Activated T-helper 17 cell treated with anti-CD3 and anti-CD28 coated beads, Interleukin-2, amount 50 U/mL, for 72 hours (primary cell): ENCODE data around the gene COLQ. TPM values are rescaled to one million over a fixed set of nuclear protein-coding genes. Genes with fewer than 3 reads are reported as not detected.
"Not testable (repeated sequence)": the region's sequence is repeated elsewhere in the genome, so short reads cannot be mapped to it uniquely, and the experiment has no call there.

ENCODE experiments used
- ATAC-seq: fragments of 150-1000 bp; cut with Tn5 transposase; replicated peaks from 2 replicates; pipeline ENCODE4 v1.10.0; 2021; ENCODE audit warnings: mild to moderate bottlenecking, moderate library complexity
- H3K27ac Mint-ChIP-seq: one replicate; pipeline ENCODE4 v1.8.0; 2022; ENCODE audit warnings: mixed read lengths
- H3K27me3 Mint-ChIP-seq: one replicate; pipeline ENCODE4 v1.8.0; 2022; ENCODE audit warnings: mixed read lengths
- H3K36me3 Mint-ChIP-seq: one replicate; pipeline ENCODE4 v1.8.0; 2022; ENCODE audit warnings: low read depth, mild to moderate bottlenecking, mixed read lengths
- H3K4me1 Mint-ChIP-seq: one replicate; pipeline ENCODE4 v1.8.0; 2022; ENCODE audit warnings: mixed read lengths
- H3K4me3 Mint-ChIP-seq: one replicate; pipeline ENCODE4 v1.8.0; 2022; ENCODE audit warnings: mild to moderate bottlenecking, mixed read lengths
- H3K9me3 Mint-ChIP-seq: one replicate; pipeline ENCODE4 v1.8.0; 2022; ENCODE audit warnings: mixed read lengths
- total RNA-seq, 2 donors: library from RNA; stranded (reverse); gene quantifications; one replicate each; pipeline ENCODE4 v1.2.3, GENCODE V29; 2022

The COLQ gene
- total RNA-seq: 1 to 10 TPM; 2.7 to 6.1 TPM

DNA sequence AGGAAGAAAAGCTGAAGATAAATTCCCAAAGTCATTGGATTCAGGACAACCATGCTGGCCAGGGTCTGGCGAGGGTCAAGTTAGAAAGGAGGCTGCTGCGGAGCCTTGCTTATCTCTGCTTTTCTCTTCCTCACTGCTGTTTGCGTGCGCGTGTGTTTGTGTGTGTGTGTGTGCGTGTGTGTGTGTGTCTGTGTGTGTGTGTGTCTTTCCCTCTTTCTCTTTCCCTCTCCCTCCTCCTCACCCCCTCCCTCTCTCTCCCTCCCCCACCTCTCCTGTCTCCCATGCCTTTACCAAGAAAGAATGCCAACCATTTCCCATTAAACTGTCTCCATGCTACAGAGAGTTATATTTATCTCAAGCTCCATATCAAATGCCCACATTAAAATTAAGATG lies at the start of gene COLQ:
COLQ (minus strand) TSS at position 134 of the 393 bp plus-strand sequence; CDS start at position 53, 81 bp downstream.
- H3K36me3 Mint-ChIP-seq: no peaks in the 10 kb centered on the region
- ATAC-seq: no peak
- no peaks in the 10 kb centered on the region for H3K9me3 Mint-ChIP-seq
- H3K27ac Mint-ChIP-seq: peak within 1 kb of the TSS; percentile 37
- peak within 1 kb of the TSS; percentile 52 for H3K4me3 Mint-ChIP-seq
- H3K27me3 Mint-ChIP-seq: no peaks in the 10 kb centered on the region
- peaks cover 16% of the 10 kb centered on the region for H3K4me1 Mint-ChIP-seq

DNA sequence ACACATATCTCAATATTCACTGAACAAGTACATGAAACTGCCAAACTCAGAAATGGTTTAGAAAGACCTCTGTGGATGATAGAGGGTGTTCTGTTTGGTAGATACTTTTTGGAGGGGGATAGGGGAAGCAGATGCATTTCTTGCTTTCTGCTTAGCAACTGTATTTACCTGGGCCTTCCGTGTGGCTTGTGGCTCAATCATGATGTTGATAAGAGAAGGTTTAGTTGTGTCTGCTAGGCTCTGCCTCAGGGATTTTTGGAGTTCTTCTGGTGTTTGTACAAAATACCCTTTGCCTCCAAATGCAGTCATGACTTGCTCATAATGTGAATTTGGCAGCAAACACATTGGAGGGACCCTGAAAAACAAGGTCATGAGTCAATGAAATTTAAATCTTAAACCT lies 41.7 kb upstream of the COLQ start:
- Mint-ChIP-seq H3K4me3 (no peak overlapping the region), H3K27ac (peak overlapping the region; percentile 37), H3K4me1 (peaks cover 9% of the 10 kb centered on the region), H3K36me3 (peaks cover 88% of the 10 kb centered on the region), H3K27me3 (no peaks in the 10 kb centered on the region), H3K9me3 (no peaks in the 10 kb centered on the region)
- no peak for ATAC-seq

DNA sequence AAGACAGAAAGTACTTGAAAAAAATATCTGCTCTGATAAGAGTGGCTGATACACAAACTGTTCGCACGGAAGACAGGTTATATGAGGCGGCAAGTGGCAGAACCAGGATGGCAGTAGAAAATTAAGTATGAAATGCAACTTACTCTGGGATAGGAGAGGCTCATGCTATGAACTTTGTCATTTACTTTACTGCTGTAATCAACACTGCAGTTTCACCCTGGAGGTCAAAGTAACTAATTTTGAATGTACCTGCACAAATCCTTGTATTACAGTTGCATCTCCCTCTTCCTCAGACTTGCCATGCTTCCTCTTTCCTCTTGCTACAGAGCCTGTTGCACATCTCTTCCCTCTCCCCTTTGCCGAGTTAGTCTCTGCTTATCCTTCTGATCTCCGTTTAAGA lies 41.1 kb upstream of the COLQ start:
- H3K4me1 Mint-ChIP-seq: peaks cover 11% of the 10 kb centered on the region
- H3K27ac Mint-ChIP-seq: peak overlapping the region; percentile 37
- H3K9me3 Mint-ChIP-seq: no peaks in the 10 kb centered on the region
- peaks cover 82% of the 10 kb centered on the region for H3K36me3 Mint-ChIP-seq
- no peak overlapping the region for H3K4me3 Mint-ChIP-seq
- H3K27me3 Mint-ChIP-seq: no peaks in the 10 kb centered on the region
- ATAC-seq: no peak

DNA sequence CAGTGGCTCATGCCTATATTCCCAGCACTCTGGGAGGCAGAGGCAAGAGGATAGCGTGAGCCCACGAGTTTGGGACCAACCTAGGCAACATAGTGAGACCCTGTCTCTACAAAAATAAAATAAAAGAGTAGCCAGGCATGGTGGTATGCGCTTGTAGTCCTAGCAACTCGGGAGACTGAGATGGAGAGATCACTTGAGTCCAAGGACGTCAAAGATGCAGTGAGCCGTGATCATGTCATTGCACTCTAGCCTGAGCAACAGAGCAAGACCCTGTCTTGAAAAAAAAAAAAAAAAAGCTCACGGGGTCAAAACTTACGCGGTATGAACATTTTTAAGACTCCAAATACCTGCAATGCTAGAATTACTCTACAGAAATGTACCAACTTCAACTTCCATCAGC lies 37.1 kb upstream of the COLQ start:
- Mint-ChIP-seq H3K36me3 (peaks cover 42% of the 10 kb centered on the region), H3K4me1 (peaks cover 15% of the 10 kb centered on the region), H3K27ac (no peak overlapping the region), H3K4me3 (no peak overlapping the region), H3K9me3 (no peaks in the 10 kb centered on the region), H3K27me3 (no peaks in the 10 kb centered on the region)
- no peak for ATAC-seq

DNA sequence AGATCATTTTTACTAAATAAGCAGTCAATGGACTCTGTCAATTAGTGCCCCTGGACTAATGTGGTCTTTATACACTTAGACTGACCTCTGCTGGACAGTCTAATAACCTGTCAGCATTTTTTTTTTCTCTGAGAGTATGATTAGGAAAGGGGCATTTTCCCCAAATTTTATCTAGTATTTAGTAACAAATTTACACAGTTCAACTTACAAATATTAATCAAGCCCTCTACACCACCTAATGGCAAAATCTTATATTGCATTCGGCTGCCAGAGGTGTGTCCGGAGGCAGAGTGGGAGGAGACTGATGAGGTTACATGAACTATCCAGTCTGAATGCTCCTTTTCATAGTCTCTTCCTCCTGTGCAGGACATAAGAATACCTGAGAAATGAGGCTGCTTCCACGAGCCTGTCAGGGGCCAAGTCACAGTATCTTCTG lies 36.0 kb upstream of the COLQ start:
- peak; percentile 80 for ATAC-seq
- Mint-ChIP-seq H3K4me3 (no peak overlapping the region), H3K36me3 (peaks cover 31% of the 10 kb centered on the region), H3K27me3 (no peaks in the 10 kb centered on the region), H3K9me3 (no peaks in the 10 kb centered on the region), H3K4me1 (peaks cover 11% of the 10 kb centered on the region), H3K27ac (no peak overlapping the region)

DNA sequence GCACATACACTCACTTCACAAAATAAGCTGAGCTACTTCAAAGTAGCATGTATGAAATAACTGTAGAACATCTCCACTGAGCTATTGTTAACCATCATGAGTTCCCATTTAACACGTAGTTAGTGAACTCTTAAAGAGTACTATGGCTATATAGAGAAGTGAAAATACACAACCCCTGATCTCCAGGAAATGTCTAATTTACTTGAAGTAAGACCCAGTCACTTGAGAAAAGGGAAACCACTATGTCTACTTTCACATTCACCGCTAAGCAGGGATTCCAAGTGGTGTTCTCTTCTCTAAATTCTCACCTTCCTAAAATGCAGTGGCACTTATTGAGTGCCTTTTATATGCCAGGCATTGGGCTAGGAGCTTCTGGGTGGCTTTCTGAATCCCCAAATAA lies 35.0 kb upstream of the COLQ start:
- Mint-ChIP-seq H3K4me1 (peaks cover 11% of the 10 kb centered on the region), H3K9me3 (no peaks in the 10 kb centered on the region), H3K4me3 (peak overlapping the region; percentile 58), H3K27ac (peak overlapping the region; percentile 56), H3K36me3 (peaks cover 21% of the 10 kb centered on the region), H3K27me3 (no peaks in the 10 kb centered on the region)
- ATAC-seq: peak; percentile 87

DNA sequence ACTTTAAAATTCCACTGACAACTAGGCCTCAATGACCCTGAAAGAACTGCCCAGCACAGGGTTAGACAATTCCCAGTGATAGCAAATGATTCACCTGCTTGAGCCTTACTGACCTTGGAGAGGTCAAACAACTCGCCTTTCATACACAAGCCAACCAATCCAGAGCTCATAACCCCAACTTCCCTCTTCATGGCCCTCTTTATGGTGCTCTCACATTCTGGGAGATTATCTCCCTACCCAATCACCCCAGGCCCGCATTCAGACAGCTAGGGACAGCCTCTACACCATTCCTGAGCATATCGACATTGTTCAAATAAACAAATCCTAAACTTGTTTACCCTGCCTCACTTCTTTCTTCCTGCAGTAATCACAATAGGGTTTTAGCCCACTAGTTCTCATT lies 32.2 kb upstream of the COLQ start:
- no peak overlapping the region for H3K4me3 Mint-ChIP-seq
- no peaks in the 10 kb centered on the region for H3K27me3 Mint-ChIP-seq
- no peaks in the 10 kb centered on the region for H3K9me3 Mint-ChIP-seq
- H3K36me3 Mint-ChIP-seq: no peaks in the 10 kb centered on the region
- ATAC-seq: no peak
- no peak overlapping the region for H3K27ac Mint-ChIP-seq
- H3K4me1 Mint-ChIP-seq: peaks cover 11% of the 10 kb centered on the region

DNA sequence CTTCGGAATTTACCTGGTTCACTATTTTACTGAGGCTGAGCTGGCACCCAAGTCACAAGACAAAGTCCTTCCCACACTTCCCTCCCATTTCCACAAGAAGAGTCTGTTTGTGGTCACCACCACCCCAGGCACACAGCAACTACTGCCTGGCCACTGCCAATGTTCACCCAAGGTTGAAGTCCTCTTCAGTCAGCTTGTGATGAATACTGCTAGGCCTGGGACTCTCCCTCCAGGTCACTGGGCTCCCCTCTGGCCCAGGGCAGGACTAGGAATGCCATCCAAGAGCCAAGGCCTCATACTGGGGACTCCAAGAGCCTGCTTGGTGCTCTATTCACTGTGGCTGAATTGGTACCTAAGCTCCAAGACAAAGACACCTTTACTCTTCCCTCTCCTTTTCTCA lies 30.4 kb upstream of the COLQ start:
- Mint-ChIP-seq H3K4me1 (peaks cover 6% of the 10 kb centered on the region), H3K27me3 (no peaks in the 10 kb centered on the region), H3K27ac (peak overlapping the region; percentile 30), H3K4me3 (no peak overlapping the region), H3K9me3 (peaks cover 2% of the 10 kb centered on the region), H3K36me3 (no peaks in the 10 kb centered on the region)
- ATAC-seq: no peak

DNA sequence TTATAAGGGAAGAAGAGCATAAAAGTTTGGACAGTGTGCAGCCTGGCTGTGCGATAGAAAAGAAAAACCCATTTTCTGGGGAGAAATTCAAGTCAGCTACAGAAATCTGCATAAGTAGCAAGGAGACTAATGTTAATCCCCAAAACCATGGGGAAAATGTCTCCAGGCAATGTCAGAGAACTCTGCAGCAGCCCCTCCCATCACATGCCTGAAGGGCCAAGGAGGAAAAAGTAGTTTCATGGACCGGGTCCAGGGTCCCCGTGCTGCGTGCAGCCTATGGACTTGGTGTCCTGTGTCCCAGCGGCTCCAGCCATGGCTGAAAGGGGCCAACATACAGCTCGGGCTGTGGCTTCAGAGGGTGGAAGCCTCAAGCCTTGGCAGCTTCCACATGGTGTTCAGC lies 28.3 kb upstream of the COLQ start:
- peaks cover 5% of the 10 kb centered on the region for H3K4me1 Mint-ChIP-seq
- no peak overlapping the region for H3K27ac Mint-ChIP-seq
- no peaks in the 10 kb centered on the region for H3K36me3 Mint-ChIP-seq
- no peaks in the 10 kb centered on the region for H3K27me3 Mint-ChIP-seq
- no peak for ATAC-seq
- no peak overlapping the region for H3K4me3 Mint-ChIP-seq
- peaks cover 11% of the 10 kb centered on the region for H3K9me3 Mint-ChIP-seq

DNA sequence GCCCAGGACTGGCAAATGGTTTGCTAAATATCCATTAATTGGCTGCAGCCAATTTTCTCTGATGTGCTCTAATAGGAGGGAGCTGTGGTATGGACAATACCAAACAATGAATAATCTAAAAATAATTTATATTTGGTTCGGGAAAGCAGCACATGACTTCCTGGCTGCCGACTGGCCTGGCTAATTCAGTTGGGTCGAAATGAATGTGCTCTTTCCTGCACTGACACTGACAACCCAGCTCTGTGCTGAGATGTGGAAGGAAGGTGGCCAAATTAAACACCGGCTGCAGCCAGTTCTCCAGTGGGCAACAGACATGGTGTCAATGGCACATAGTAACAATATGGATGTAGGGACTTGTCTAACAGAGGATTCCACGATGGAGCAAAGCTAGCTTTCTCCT lies 21.1 kb upstream of the COLQ start:
- H3K4me3 Mint-ChIP-seq: no peak overlapping the region
- no peaks in the 10 kb centered on the region for H3K36me3 Mint-ChIP-seq
- H3K27ac Mint-ChIP-seq: no peak overlapping the region
- peaks cover 11% of the 10 kb centered on the region for H3K9me3 Mint-ChIP-seq
- ATAC-seq: no peak
- peaks cover 32% of the 10 kb centered on the region for H3K4me1 Mint-ChIP-seq
- H3K27me3 Mint-ChIP-seq: no peaks in the 10 kb centered on the region

DNA sequence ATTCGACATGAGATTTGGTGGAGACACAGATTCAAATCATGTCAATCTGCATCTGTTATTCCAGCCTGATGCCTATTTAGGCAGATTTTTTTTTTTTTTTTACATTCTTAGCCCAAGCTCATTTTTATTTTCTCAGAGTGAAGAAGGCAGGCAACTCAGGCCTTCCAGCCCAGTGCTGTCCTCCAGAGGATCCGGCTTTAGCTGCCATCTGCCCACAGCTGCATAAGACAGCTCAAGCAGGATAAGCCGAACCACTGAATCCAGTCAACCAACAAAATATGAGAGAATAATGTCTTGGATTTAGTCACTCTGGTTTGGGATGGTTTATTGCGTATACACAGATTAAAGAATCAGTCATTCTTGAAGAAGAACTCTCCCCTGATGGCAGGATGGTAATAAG lies 19.9 kb upstream of the COLQ start:
- H3K36me3 Mint-ChIP-seq: no peaks in the 10 kb centered on the region
- peaks cover 42% of the 10 kb centered on the region for H3K4me1 Mint-ChIP-seq
- H3K27me3 Mint-ChIP-seq: no peaks in the 10 kb centered on the region
- peak overlapping the region; percentile 89 for H3K27ac Mint-ChIP-seq
- ATAC-seq: no peak
- H3K9me3 Mint-ChIP-seq: peaks cover 4% of the 10 kb centered on the region
- peak overlapping the region; percentile 51 for H3K4me3 Mint-ChIP-seq

DNA sequence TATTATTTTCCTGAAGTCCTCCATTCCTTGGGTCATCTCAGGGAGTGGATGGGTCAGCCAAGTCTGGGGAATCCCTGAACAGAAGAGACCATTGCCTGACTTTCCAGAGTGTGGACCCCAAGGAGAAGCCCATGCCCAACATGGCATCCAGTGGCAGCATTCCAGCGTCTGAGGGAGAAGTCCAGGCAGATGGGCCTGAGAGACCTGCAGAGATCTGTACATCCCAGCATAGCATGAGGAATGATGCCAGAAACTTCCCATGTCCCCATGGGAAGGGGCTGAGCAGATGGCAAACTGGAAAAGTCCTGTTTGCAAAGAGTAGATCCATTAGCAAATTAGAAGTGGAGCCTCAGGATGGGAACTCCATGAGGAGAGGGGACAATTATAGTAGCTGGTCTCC lies 17.6 kb upstream of the COLQ start:
- H3K4me3 Mint-ChIP-seq: peak overlapping the region; percentile 53
- no peaks in the 10 kb centered on the region for H3K36me3 Mint-ChIP-seq
- no peak for ATAC-seq
- no peak overlapping the region for H3K27ac Mint-ChIP-seq
- no peaks in the 10 kb centered on the region for H3K27me3 Mint-ChIP-seq
- H3K9me3 Mint-ChIP-seq: no peaks in the 10 kb centered on the region
- peaks cover 52% of the 10 kb centered on the region for H3K4me1 Mint-ChIP-seq

DNA sequence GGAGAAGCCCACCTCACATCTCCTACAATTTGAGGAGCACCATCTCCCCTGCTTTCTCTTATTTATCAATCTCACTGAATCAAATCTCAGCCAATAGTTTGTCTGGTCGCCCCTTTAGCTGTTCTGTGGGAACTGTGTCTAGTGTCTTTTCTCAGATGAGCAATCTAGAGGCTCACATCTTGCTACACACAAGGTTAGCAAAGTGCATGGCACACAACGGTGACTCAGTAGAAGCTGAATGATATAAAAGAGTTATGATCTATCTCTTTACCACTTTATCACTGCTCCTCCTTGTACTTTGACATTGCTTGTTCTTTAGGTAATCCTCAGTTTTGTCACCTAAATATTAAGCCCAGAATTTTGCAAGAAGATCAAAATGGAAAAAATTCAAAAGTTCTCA lies 16.8 kb upstream of the COLQ start:
- peak; percentile 70 for ATAC-seq
- Mint-ChIP-seq H3K4me3 (peak overlapping the region; percentile 53), H3K27ac (peak overlapping the region; percentile 12)

DNA sequence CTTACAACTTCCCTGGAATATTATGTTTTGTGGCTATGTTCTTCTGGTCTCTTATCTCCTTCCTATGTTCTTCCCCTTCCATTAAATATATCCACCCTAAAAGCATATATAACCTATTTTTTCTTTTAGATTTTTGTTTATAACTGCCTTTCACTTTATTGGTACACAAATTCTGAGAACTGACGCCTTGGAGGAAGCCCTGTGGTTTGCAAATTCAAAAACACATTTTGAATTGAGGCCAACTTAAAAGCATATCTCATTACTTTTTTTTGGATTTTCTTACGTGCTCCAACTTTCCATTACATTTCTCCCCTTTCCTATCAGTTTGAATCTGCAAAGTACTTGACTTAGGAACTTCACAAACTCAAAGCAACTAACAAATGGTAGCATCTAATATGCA lies 15.3 kb upstream of the COLQ start:
- Mint-ChIP-seq H3K4me1 (peaks cover 50% of the 10 kb centered on the region), H3K4me3 (peak overlapping the region; percentile 55), H3K9me3 (no peaks in the 10 kb centered on the region), H3K36me3 (no peaks in the 10 kb centered on the region), H3K27me3 (no peaks in the 10 kb centered on the region), H3K27ac (peak overlapping the region; percentile 26)
- ATAC-seq: no peak

More for the DNA sequence above, 16.8 kb upstream of the COLQ start:
- Mint-ChIP-seq H3K36me3 (no peaks in the 10 kb centered on the region), H3K4me1 (peaks cover 50% of the 10 kb centered on the region), H3K9me3 (no peaks in the 10 kb centered on the region), H3K27me3 (no peaks in the 10 kb centered on the region)

DNA sequence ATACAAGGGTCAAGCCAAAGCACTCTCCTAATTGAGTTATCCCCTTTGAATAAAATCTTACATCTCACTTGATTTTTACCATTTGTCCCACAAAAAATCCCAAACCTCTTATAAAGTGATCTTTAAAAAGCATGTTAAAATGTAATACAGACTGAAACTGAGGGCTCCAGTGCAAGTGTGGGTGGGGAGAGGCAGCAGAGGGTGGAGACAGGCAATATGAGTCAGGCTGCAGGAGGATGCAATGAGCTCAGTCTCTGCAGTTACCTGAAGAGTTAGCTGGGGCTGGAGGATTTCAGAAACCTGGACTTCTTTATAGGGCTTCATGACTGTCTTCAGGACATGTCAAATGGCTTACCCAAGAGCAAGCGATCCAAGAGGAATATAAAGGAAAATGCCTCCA lies 14.2 kb upstream of the COLQ start:
- Mint-ChIP-seq H3K27me3 (no peaks in the 10 kb centered on the region), H3K4me3 (peak overlapping the region; percentile 55), H3K36me3 (no peaks in the 10 kb centered on the region), H3K9me3 (no peaks in the 10 kb centered on the region), H3K4me1 (peaks cover 48% of the 10 kb centered on the region), H3K27ac (peak overlapping the region; percentile 26)
- peak; percentile 97 for ATAC-seq

DNA sequence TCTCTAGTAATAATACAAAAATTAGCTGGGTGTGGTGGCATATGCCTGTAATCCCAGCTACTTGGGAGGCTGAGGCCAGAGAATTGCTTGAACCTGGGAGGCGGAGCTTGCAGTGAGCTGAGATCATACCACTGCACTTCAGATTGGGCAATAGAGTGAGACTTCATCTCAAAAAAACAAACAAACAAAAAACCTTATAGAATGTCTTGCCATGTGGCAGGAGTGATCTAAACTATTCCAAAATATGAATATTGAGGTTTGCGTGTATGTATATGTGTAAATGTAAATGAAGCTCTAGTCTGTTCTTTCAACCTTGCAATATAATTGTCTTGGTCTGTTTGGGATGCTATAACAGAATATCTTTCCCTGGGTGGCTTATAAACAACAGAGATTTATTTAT lies 11.1 kb upstream of the COLQ start:
- H3K27ac Mint-ChIP-seq, ATAC-seq, H3K9me3 Mint-ChIP-seq, H3K4me3 Mint-ChIP-seq, H3K27me3 Mint-ChIP-seq, H3K36me3 Mint-ChIP-seq: not testable (repeated sequence)
- peaks cover 50% of the 10 kb centered on the region for H3K4me1 Mint-ChIP-seq
